Measurements from ENCODE around the gene ARHGAP6.

DNA sequence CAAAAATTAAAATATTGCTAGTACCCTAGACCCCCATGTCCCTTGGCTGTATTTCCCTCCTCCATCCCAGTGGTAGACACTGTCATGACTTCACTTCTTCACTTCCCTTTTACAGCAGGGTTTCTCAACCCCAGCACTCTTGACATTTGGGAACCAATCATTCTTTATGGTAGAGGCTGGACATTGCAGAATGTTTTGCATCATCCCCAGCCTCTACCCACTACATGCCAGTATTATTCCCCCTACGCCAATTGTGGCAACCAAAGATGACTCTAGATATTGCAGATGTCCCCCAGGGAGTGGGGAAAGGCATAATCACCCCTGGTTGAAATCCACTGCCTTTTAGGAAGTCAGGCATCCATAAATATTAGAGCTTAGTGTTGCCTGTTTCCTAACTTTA lies 233.9 kb downstream of the ARHGAP6 start:
- TF ChIP-seq, protein P1, sequence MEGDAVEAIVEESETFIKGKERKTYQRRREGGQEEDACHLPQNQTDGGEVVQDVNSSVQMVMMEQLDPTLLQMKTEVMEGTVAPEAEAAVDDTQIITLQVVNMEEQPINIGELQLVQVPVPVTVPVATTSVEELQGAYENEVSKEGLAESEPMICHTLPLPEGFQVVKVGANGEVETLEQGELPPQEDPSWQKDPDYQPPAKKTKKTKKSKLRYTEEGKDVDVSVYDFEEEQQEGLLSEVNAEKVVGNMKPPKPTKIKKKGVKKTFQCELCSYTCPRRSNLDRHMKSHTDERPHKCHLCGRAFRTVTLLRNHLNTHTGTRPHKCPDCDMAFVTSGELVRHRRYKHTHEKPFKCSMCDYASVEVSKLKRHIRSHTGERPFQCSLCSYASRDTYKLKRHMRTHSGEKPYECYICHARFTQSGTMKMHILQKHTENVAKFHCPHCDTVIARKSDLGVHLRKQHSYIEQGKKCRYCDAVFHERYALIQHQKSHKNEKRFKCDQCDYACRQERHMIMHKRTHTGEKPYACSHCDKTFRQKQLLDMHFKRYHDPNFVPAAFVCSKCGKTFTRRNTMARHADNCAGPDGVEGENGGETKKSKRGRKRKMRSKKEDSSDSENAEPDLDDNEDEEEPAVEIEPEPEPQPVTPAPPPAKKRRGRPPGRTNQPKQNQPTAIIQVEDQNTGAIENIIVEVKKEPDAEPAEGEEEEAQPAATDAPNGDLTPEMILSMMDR (IDR thresholded peaks at IDR 0.05; ENCODE audit: low read depth, low read length): no peak
- no peak for TF ChIP-seq POLR2A (IDR thresholded peaks at IDR 0.05; ENCODE audit: extremely low read depth, insufficient read length)
- no peak for TF ChIP-seq MAX (IDR thresholded peaks at IDR 0.05; ENCODE audit: low read depth, low read length)
- TF ChIP-seq MYC (IDR thresholded peaks at IDR 0.05; ENCODE audit: low read depth, low read length): no peak
